Renal cortical epithelial cell (primary cell): Measurements from ENCODE around the gene OMP. TPM values are rescaled to one million over a fixed set of nuclear protein-coding genes. Genes with fewer than 3 reads are reported as not detected.

Experiments used
- DNase-seq: peaks from one replicate; pipeline ENCODE4 v3.0.0-alpha.2; 2011; ENCODE audit warnings: low read depth
- total RNA-seq: library from RNA; depleted of rRNA; stranded (reverse); fragments of >200 nt; gene quantifications from 2 replicates; pipeline ENCODE4 v1.2.3, GENCODE V29; 2014

Gene OMP
- total RNA-seq = 0.50 TPM in 1 of 2 replicates, not detected in the other

GRCh38 chr11:77102246-77103210 lies at the start of gene OMP:
Gene OMP (plus strand): TSS chr11:77102840. CDS start chr11:77102840, 0 bp downstream.
- no peak for DNase-seq

- no peak for DNase-seq
Measured at GRCh38 chr11:77053217-77054015, 49.2 kb upstream of the OMP start.

GRCh38 chr11:77054084-77054483 lies 48.6 kb upstream of the OMP start:
- DNase-seq = no peak

- DNase-seq = peak; percentile 69
Measured at GRCh38 chr11:77055101-77055561, 47.5 kb upstream of the OMP start.

GRCh38 chr11:77055913-77056312 lies 46.7 kb upstream of the OMP start:
- DNase-seq = no peak

- DNase-seq = no peak
Measured at GRCh38 chr11:77056814-77057402, 45.7 kb upstream of the OMP start.

- no peak for DNase-seq
Measured at GRCh38 chr11:77057938-77058474, 44.6 kb upstream of the OMP start.

- no peak for DNase-seq
Measured at GRCh38 chr11:77058900-77059299, 43.7 kb upstream of the OMP start.

GRCh38 chr11:77059806-77060205 lies 42.8 kb upstream of the OMP start:
- DNase-seq = no peak

- no peak for DNase-seq
Measured at GRCh38 chr11:77060234-77060633, 42.4 kb upstream of the OMP start.

GRCh38 chr11:77061258-77061657 lies 41.4 kb upstream of the OMP start:
- DNase-seq = peak; percentile 54

- DNase-seq = no peak
Measured at GRCh38 chr11:77062924-77063323, 39.7 kb upstream of the OMP start.

GRCh38 chr11:77063407-77063806 lies 39.2 kb upstream of the OMP start:
- no peak for DNase-seq

GRCh38 chr11:77063861-77064260 lies 38.8 kb upstream of the OMP start:
- no peak for DNase-seq

- DNase-seq = no peak
Measured at GRCh38 chr11:77064648-77065217, 37.9 kb upstream of the OMP start.

GRCh38 chr11:77065878-77066228 lies 36.8 kb upstream of the OMP start:
- peak; percentile 59 for DNase-seq

- peak; percentile 64 for DNase-seq
Measured at GRCh38 chr11:77066229-77067042, 36.2 kb upstream of the OMP start, which contains the start of gene CAPN5. Gene CAPN5 (plus strand): TSS chr11:77066971. CDS start chr11:77084887, 17,916 bp downstream.

- no peak for DNase-seq
Measured at GRCh38 chr11:77067861-77068443, 34.7 kb upstream of the OMP start.

GRCh38 chr11:77068457-77069335 lies 33.9 kb upstream of the OMP start:
- no peak for DNase-seq
